ENCODE data around the gene SMAD6.

The SMAD6 gene

GRCh38 chr15:66802025-66803001 is 100.3 kb downstream of the SMAD6 start:
- no peak for TF ChIP-seq POLR2A (IDR thresholded peaks at IDR 0.05; ENCODE audit: low read depth, low read length)
- no peak for DNase-seq (ENCODE audit: insufficient read length, low spot score)

GRCh38 chr15:66803182-66803729 is 101.2 kb downstream of the SMAD6 start:
- DNase-seq (ENCODE audit: insufficient read length, low spot score) (peak; percentile 86), FAIRE-seq (peak; percentile 6)
- no peak for TF ChIP-seq POLR2A (IDR thresholded peaks at IDR 0.05; ENCODE audit: low read depth, low read length)

More at GRCh38 chr15:66802025-66803001, 100.3 kb downstream of the SMAD6 start:
- FAIRE-seq = no peak

GRCh38 chr15:66803749-66804148 is 101.7 kb downstream of the SMAD6 start:
- DNase-seq (ENCODE audit: insufficient read length, low spot score) = no peak
- TF ChIP-seq POLR2A (IDR thresholded peaks at IDR 0.05; ENCODE audit: low read depth, low read length) = no peak
- no peak for FAIRE-seq

- FAIRE-seq (no peak), DNase-seq (ENCODE audit: insufficient read length, low spot score) (no peak)
- no peak for TF ChIP-seq POLR2A (IDR thresholded peaks at IDR 0.05; ENCODE audit: low read depth, low read length)
Measured at GRCh38 chr15:66805202-66805885, 103.3 kb downstream of the SMAD6 start.

- no peak for DNase-seq (ENCODE audit: insufficient read length, low spot score)
- FAIRE-seq = no peak
- no peak for TF ChIP-seq POLR2A (IDR thresholded peaks at IDR 0.05; ENCODE audit: low read depth, low read length)
Measured at GRCh38 chr15:66808181-66808824, 106.3 kb downstream of the SMAD6 start.

- no peak for TF ChIP-seq POLR2A (IDR thresholded peaks at IDR 0.05; ENCODE audit: low read depth, low read length)
- DNase-seq (ENCODE audit: insufficient read length, low spot score) (no peak), FAIRE-seq (no peak)
Measured at GRCh38 chr15:66809664-66810063, 107.6 kb downstream of the SMAD6 start.

- no peak for TF ChIP-seq POLR2A (IDR thresholded peaks at IDR 0.05; ENCODE audit: low read depth, low read length)
- DNase-seq (ENCODE audit: insufficient read length, low spot score) = no peak
- FAIRE-seq = no peak
Measured at GRCh38 chr15:66815318-66815717, 113.3 kb downstream of the SMAD6 start.

GRCh38 chr15:66816201-66816600 is 114.2 kb downstream of the SMAD6 start:
- DNase-seq (ENCODE audit: insufficient read length, low spot score) (no peak), FAIRE-seq (no peak)
- TF ChIP-seq POLR2A (IDR thresholded peaks at IDR 0.05; ENCODE audit: low read depth, low read length) = no peak

- TF ChIP-seq POLR2A (IDR thresholded peaks at IDR 0.05; ENCODE audit: low read depth, low read length) = no peak
- FAIRE-seq (no peak), DNase-seq (ENCODE audit: insufficient read length, low spot score) (no peak)
Measured at GRCh38 chr15:66819084-66819483, 117.0 kb downstream of the SMAD6 start.

GRCh38 chr15:66820481-66821176 is 118.6 kb downstream of the SMAD6 start:
- FAIRE-seq (no peak), DNase-seq (ENCODE audit: insufficient read length, low spot score) (no peak)
- no peak for TF ChIP-seq POLR2A (IDR thresholded peaks at IDR 0.05; ENCODE audit: low read depth, low read length)

GRCh38 chr15:66821307-66821706 is 119.3 kb downstream of the SMAD6 start:
- FAIRE-seq (no peak), DNase-seq (ENCODE audit: insufficient read length, low spot score) (no peak)
- TF ChIP-seq POLR2A (IDR thresholded peaks at IDR 0.05; ENCODE audit: low read depth, low read length) = no peak

GRCh38 chr15:66822114-66822513 is 120.1 kb downstream of the SMAD6 start:
- DNase-seq (ENCODE audit: insufficient read length, low spot score) (no peak), FAIRE-seq (no peak)
- TF ChIP-seq POLR2A (IDR thresholded peaks at IDR 0.05; ENCODE audit: low read depth, low read length) = no peak

- FAIRE-seq (no peak), DNase-seq (ENCODE audit: insufficient read length, low spot score) (no peak)
- no peak for TF ChIP-seq POLR2A (IDR thresholded peaks at IDR 0.05; ENCODE audit: low read depth, low read length)
Measured at GRCh38 chr15:66822576-66822975, 120.5 kb downstream of the SMAD6 start.
